ENCODE measurements around the gene DOCK6. TPM values are rescaled to one million over a fixed set of nuclear protein-coding genes. Genes with fewer than 3 reads are reported as not detected.
A peak's percentile ranks its signal among the peaks of the same experiment; 100 is the strongest.

Gene DOCK6
- total and polyA plus RNA-seq, 2 of the 13 experiments (the other 11 are each of a cell fraction or from before 2014, with no cell fraction given) = 5.4 to 38.1 TPM

DNA sequence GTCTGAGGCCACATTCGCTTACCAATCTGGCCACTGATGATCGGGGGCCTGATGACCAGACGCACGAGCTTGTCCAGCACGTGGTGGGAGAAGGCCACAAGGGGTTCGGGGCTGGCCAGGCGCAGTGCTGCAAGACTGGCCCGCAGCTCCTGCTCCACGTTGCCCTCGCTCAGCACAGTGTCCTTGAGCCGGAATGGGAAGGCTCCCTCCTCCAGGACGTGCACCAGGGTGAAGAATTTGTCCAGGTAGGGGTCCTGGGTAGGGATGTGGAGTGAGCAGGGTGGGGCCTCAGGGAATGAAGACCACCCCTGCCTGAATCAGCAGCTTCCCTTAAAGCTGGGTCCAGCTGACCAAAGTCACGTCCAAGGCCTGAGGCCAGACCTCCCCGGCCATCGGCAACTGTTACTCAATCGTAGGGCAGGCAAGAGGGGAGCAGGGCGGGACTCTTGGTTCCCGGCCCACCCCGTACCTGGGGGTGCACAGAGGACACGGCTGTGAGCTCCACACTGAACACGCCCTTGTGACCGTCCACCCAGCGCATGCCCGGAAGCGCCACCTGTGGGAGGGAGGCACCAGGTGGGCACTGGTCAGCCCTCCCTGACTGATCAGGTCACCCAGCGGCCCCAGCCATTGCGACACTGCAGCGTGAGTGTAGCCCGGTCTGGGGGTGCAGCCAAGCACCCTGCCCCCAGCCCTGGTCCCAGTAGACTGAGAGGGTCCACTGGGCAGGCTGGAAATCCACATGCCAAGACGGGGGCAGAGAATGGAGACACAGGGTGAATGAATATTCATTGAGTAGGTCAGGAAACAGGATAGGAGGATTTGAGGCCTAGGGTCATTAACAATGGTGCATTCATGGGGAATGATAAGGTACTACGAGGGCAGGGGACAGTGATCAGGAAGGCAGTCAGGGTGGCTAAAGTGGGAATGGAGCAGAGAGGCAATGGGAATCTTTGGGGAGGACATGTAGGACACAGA lies 25.7 kb downstream of the DOCK6 start (continued):
- TF ChIP-seq ZNF570 (CRISPR knock-in tag; IDR thresholded peaks at IDR 0.05; ENCODE audit: borderline replicate concordance) (no peak), RORA (CRISPR knock-in tag; IDR thresholded peaks at IDR 0.05) (no peak), NFATC3 (CRISPR knock-in tag; IDR thresholded peaks at IDR 0.05) (no peak), ZNF382 (CRISPR knock-in tag; IDR thresholded peaks at IDR 0.05; ENCODE audit: borderline replicate concordance) (no peak), TRIM24 (CRISPR knock-in tag; IDR thresholded peaks at IDR 0.05) (peak; percentile 30; the same call in 1 of the 2 replicates), SPEN (CRISPR knock-in tag; IDR thresholded peaks at IDR 0.05; ENCODE audit: low read depth) (no peak; the same call in none of the 2 replicates), ZFP1 (CRISPR knock-in tag; IDR thresholded peaks at IDR 0.05) (no peak), PHB2 (IDR thresholded peaks at IDR 0.05; ENCODE audit: partially characterized antibody) (no peak), ZNF552 (CRISPR knock-in tag; IDR thresholded peaks at IDR 0.05; ENCODE audit: borderline replicate concordance) (0 out of 2 replicates have a peak, but pooled peaks have one; percentile 25), NFYB (CRISPR knock-in tag; IDR thresholded peaks at IDR 0.05) (peak; percentile 29; the same call in 1 of the 2 replicates), ATAD3A (CRISPR knock-in tag; IDR thresholded peaks at IDR 0.05) (no peak), TOE1 (CRISPR knock-in tag; IDR thresholded peaks at IDR 0.05) (no peak), NR1H2 (CRISPR knock-in tag; IDR thresholded peaks at IDR 0.05; ENCODE audit: borderline replicate concordance, low read depth) (peak; percentile 94; the same call in 1 of the 2 replicates), ZNF430 (CRISPR knock-in tag; IDR thresholded peaks at IDR 0.05) (peak; percentile 94; the same call in 1 of the 2 replicates), ZNF383 (CRISPR knock-in tag; IDR thresholded peaks at IDR 0.05; ENCODE audit: borderline replicate concordance) (0 out of 2 replicates have a peak, but pooled peaks have one; percentile 86), RAD51 (IDR thresholded peaks at IDR 0.05; ENCODE audit: borderline replicate concordance) (no peak), ATF7-NPFF (CRISPR knock-in tag; IDR thresholded peaks at IDR 0.05; ENCODE audit: low read depth) (0 out of 2 replicates have a peak, but pooled peaks have one; percentile 31), HHEX (CRISPR knock-in tag; IDR thresholded peaks at IDR 0.05) (0 out of 2 replicates have a peak, but pooled peaks have one; percentile 19), ZNF569 (CRISPR knock-in tag; IDR thresholded peaks at IDR 0.05; ENCODE audit: borderline replicate concordance) (no peak)
- TF ChIP-seq, protein P1, sequence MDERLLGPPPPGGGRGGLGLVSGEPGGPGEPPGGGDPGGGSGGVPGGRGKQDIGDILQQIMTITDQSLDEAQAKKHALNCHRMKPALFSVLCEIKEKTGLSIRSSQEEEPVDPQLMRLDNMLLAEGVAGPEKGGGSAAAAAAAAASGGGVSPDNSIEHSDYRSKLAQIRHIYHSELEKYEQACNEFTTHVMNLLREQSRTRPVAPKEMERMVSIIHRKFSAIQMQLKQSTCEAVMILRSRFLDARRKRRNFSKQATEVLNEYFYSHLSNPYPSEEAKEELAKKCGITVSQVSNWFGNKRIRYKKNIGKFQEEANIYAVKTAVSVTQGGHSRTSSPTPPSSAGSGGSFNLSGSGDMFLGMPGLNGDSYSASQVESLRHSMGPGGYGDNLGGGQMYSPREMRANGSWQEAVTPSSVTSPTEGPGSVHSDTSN (CRISPR knock-in tag; IDR thresholded peaks at IDR 0.05) = no peak
- TF ChIP-seq, protein P2, sequence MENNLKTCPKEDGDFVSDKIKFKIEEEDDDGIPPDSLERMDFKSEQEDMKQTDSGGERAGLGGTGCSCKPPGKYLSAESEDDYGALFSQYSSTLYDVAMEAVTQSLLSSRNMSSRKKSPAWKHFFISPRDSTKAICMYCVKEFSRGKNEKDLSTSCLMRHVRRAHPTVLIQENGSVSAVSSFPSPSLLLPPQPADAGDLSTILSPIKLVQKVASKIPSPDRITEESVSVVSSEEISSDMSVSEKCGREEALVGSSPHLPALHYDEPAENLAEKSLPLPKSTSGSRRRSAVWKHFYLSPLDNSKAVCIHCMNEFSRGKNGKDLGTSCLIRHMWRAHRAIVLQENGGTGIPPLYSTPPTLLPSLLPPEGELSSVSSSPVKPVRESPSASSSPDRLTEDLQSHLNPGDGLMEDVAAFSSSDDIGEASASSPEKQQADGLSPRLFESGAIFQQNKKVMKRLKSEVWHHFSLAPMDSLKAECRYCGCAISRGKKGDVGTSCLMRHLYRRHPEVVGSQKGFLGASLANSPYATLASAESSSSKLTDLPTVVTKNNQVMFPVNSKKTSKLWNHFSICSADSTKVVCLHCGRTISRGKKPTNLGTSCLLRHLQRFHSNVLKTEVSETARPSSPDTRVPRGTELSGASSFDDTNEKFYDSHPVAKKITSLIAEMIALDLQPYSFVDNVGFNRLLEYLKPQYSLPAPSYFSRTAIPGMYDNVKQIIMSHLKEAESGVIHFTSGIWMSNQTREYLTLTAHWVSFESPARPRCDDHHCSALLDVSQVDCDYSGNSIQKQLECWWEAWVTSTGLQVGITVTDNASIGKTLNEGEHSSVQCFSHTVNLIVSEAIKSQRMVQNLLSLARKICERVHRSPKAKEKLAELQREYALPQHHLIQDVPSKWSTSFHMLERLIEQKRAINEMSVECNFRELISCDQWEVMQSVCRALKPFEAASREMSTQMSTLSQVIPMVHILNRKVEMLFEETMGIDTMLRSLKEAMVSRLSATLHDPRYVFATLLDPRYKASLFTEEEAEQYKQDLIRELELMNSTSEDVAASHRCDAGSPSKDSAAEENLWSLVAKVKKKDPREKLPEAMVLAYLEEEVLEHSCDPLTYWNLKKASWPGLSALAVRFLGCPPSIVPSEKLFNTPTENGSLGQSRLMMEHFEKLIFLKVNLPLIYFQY (CRISPR knock-in tag; IDR thresholded peaks at IDR 0.05; ENCODE audit: borderline replicate concordance) = no peak
- TF ChIP-seq, protein P3, sequence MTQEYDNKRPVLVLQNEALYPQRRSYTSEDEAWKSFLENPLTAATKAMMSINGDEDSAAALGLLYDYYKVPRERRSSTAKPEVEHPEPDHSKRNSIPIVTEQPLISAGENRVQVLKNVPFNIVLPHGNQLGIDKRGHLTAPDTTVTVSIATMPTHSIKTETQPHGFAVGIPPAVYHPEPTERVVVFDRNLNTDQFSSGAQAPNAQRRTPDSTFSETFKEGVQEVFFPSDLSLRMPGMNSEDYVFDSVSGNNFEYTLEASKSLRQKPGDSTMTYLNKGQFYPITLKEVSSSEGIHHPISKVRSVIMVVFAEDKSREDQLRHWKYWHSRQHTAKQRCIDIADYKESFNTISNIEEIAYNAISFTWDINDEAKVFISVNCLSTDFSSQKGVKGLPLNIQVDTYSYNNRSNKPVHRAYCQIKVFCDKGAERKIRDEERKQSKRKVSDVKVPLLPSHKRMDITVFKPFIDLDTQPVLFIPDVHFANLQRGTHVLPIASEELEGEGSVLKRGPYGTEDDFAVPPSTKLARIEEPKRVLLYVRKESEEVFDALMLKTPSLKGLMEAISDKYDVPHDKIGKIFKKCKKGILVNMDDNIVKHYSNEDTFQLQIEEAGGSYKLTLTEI (CRISPR knock-in tag; conservative IDR thresholded peaks at IDR 0.05) = no peak

All from HepG2 (cell line).